Left renal pelvis (tissue), 4 donors: Measurements from ENCODE around the gene C5. TPM values are rescaled to one million over a fixed set of nuclear protein-coding genes. Genes with fewer than 3 reads are reported as not detected.

Experiments
- DNase-seq, 4 donors: peaks; one replicate each; pipeline ENCODE4 v3.0.0-alpha.2; 2013; ENCODE audit warnings: low read depth in 4 of 4, low spot score in 3 of 4
- polyA plus RNA-seq, 4 donors: library from polyadenylated mRNA; unstranded; fragments of 120-200 nt; gene quantifications; one replicate each; pipeline ENCODE4 v1.2.1, GENCODE V29; 2013; ENCODE audit not compliant: insufficient read length in 4 of 4

Gene C5
- polyA plus RNA-seq, 4 donors = 10.7 to 16.9 (median 15.1) TPM

DNA sequence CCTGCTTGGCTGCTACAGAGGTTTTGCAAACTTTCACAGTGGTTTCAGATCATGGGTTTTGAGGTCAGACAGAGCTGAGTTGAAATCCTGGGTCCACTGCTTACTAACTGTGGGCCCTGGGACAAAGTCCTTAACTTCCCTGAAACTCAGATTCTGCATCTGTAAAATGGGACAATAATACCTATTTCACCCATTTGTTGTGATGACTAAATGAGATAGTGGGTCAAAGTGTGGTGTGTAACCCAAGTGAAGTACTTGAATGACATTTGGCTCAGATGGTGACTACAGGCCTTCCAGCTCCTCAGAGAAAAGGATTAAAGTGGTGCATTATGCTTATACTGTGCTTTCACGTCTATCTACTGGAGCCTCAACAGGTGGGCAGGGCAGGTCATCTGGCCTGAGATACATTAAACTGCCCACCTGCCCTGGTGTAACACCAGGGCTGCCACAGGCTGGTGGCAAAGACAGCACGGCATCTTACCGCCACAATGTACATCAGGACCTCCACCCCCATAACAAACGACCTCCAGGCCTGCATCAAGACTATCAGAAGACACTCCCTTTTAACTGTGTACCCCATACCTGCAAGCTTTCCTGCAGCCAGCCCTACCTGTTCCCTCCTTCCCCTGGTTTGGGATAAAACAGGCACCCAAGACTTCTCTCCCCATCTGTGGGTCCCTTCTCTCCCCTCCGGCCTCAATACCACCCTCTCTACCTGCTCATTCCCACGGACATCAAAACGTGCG is 122.6 kb downstream of the C5 start:
- DNase-seq = no peak

DNA sequence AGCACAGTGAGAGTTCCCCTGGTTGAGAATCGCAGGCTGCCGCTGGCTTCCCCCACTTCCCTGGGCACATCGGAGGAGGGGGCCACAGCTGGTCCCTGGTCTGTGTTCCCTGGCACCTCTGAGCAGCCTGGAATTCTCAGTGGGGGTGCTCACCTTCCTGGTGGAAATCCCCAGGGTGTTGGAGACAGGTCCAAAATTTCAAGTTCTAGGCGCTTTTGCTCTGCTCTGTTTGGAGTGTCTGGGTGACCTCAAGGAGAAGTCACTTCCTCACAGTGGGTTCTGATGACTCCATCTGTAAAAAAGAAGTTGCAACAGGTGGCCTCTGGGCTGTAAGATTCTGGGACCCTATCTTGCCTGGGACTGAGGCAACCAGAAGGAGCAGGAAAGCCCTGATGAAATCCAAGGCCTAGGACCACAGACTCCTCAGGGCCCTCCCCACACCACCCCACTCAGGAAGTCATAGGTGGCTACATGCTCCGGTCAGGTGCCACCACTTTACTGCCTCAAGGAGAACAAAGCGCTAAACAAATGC is 123.6 kb downstream of the C5 start, which contains the start of gene TRAF1:
Gene TRAF1 (minus strand): TSS at position 400 of the 532 bp plus-strand sequence. CDS start 721 bp downstream, outside the sequence.
- no peak for DNase-seq

DNA sequence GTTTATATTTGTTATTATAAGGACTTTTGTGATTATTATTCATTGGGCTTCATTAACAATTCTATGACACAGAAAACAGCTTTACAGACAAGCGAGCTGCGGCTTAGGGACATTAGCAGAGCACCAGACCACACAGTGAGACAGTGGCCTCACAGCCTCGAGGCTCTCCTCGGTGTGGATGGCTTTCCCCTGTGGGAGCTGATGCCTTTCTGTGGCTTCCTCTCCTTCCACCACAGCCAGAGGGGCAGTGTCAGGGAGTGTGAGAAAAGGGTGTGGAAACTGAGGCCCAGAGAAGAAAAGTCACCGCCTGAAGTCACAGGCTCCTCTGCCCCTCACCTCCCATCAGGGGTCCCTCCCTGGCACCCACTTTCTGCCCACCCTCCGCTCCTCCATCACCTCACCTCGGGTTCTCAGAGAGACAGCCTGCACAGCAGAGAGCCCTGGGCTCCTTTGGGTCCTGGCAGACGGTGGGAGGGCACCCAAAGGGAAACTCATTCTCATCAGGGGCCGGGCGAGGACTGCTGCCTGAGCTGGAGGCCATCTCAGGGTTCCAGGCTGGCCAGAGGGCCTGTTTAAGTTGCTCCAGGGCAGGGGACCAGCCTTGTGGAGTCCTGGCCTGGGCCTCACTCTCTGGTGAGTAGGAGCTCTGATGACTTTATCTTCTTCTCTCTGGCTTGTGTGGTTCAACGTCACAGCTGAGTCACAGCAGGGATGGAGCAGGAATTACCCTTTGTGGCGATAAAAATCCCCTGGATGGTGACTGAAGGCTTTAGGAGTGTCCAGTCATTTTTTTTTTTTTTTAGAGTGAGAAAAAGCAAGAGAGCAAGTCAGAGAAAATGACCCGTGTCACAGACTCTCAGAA is 124.3 kb downstream of the C5 start:
- DNase-seq = no peak

DNA sequence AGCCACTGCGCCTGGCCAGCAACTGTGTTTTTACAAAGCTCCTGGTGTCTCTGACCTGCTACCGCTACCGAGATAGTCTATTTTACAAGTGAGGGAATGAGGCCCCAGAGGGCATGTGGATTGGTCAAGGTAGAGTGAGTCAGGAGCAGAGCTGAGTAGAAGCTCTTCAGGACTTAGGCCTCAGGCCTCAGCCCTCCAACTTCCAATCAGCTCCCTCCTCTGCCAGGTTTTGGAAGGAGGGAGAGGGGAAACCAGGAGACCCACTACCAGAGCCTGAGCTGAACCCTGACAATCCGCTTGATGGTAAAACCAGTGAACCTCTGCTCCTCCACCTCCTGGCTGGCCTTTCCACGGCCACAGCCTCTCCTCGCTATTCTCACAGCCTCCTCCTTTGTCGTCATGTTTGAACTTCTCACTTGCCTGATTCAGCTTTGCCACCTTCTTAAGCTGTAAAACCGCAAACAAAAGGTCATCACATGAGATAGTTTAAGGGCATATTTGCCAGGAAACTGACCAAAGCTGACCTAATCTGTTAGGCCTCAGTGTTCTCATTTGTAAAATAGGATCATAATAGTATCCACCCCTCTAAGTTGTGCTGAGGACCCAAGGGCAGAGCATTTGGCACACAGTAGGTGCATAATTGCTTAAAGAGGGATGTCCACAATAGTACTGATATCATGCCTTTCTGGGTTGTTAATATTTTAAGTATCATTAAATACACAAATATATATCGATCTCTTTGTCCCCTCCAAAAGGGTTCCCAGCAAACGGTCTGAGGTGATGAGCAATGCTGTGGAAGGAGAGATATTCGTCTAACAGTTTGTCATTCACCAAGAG is 125.2 kb downstream of the C5 start:
- DNase-seq = no peak

DNA sequence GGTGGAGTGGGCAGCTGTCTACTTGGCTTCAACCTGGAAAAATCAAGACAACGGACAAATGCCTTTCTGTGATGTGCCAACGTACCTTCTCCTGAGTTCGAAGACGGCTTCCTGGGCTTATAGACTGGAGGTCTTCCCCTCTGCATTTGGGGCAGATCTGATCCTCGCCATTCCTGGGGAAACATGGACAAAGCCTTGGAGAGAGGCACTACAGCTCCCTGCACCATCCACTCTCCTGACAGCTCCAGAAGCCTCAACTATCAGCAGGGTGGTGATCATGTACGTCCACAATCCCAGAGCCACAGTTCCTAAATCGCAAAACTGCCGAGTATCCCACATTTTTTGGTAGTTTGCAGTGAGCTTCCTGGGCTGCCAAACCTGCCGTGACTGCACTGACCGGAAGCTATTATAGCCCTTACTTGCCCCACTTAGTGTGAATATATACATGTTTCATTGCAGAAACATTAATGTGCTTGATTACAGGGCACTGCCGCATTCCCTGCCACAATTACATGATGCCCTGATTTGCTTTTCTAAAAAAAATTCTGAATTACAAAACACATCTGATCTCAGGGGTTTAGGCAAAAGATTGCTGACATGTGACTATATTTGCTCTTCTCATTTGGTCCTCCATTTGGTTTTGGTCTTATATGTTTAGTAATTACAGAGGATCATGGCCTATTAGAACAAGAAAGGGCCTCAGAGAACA is 126.3 kb downstream of the C5 start:
- no peak for DNase-seq

DNA sequence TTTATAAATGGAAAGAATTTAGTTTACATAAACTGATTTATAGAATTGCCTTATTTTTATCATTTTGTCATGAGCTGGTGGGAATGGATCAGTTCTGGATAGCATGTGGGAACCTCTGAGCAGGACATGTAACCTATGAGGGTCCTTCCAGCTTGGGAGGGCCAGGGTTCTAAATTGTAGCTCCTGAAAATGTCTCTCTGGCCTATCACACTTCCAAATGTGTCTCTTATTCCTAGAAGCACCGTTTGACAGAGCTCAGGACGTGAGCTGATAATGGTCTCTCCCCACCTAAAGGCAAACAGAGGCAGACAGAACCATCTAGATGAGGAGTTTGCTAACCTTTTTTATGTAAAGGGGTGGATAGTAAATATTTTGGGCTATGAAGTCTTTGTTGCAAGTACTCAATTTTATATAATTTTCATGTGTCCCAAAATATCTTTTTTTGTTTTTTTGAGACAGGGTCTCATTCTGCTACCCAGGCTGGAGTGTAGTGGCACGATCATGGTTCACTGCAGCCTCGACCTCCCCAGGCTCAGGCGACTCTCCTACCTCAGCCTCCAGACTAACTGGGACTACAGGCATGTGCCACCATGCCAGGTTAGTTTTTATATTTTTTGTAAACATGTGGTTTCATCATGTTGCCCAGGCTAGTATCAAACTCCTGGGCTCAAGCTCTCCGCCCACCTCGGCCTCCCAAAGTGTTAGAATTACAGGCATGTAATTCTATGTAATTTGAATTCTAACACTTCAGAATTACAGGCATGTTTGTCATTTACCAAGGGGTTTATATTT is 127.5 kb downstream of the C5 start:
- DNase-seq = no peak

DNA sequence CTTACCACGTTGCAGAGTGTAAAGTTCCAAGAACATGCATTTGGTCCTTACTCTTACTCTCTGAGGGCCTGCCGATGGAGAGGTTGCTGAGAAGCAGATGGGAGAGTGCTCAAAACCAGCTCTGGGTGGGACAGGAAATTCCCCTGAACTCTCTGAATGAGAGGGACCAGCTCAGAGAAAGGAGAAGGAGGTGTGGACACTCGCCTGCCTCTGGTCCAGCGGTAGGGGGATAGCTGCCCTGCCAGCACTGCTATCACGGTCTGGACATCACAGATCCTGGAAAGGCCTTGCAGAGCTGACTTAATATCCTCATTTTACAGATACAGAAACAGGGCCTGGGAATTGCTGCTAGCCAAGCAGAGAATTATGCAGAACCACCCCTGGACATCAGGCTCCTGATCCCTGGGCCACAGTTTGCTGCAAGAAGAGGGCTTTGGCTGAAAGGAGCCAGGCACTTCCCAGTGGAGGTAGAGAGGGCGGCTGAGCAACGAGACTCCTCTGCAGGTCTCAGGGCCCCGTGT is 128.4 kb downstream of the C5 start:
- DNase-seq = no peak

DNA sequence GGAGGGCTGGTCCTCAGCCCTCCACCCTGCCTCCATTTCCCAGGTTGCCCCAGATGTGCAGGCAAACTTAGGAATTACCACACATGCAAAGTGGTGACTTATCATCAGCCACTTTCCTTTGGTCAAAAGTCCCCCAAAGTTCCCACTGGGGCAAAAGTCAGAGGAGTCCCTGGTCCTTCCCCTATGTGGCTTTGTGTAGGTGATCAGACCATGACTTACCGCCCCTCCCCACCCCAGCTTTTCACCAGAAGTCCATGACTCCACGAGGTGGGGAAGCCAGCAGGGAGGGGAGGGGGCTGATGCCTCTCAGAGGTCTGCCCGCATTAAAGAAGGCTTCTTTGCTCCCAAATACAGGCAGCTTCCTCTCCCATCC is 129.3 kb downstream of the C5 start:
- DNase-seq = no peak

DNA sequence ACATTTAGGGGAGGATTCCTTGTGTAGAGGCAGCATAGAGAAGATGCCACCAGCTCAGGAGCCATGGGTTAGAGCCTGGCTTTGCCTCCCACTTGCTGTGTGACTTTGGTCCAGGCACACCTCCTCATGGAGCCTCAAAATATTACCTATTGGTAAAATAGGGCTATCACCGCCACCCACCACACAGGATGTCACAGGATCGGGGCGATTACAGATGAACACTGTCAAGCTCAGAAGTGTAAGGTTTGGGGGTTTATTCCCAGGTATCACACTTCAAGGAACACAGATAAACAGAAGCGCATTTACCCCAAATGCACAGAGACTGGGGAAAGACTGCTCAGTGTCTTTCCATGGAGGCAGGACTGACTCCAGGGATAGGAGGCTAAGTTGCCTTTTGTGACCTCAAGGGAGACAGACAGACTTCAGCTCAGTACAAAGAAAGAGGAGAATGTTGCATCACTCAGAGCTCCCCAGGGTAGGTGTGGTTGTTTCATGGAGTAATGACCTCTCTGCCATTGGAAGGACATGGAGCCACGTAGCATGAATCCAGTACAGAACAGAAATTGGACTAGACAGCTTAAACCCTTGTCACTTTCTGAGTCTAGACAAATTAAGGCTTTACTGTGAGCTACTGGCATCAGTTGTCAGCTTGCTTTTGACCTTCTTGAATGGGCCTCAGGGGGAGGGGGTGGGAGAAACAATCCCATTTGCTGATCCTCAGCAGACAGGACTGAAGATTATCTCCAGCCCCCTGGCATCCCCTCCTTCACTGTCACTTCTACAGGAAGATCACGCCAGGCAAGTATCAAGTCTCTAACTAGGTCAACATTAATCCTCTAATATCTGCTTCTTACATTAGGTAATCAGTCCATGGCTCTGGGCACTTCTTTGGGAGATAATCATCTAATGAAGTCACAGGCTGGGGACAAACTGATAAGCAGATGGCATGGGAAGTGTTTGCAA is 130.0 kb downstream of the C5 start:
- DNase-seq = no peak

DNA sequence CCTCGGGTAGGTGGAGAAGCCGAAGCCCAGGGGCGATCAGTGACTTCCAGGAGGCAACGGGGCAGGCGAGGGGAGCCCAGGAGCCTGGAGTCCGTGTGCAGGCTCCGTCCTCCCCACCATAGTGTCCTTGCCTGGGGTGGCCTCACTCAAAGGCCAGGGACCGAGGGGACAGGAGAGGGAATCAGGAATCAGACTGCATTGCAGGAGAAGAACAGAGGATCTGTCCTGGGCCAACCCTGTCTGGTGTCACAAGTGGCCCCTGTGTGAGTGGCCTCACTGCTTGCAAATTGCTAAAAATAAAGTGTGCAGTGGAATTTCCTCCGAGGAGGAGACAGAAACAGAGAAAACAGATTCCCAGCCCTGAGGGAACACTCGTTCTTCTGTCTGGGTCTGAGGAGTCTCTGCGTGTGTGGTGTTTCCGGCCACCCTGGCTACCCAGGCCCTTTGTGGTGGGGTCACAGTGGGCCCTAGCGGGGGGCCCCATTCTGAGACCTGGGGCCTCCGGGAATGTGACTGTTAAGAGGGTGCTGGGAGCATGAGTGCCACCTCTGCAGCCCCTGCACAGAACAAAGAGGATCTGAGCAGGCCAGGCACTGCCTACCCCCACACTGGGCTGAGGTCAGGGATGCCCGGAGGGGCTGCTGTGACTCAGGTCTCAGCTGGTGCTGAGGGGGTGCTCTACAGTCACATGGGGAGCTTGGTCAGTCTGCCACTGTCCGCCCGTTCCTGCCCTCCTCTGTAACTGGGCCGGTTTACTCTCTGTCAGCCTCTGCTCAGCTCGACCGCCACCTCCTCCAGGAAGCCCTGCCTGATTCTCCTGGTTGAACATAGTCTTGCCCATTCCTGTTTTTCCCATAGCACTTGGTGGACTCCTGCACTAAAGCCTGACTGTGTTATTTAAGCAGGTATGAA is 130.9 kb downstream of the C5 start:
- no peak for DNase-seq

DNA sequence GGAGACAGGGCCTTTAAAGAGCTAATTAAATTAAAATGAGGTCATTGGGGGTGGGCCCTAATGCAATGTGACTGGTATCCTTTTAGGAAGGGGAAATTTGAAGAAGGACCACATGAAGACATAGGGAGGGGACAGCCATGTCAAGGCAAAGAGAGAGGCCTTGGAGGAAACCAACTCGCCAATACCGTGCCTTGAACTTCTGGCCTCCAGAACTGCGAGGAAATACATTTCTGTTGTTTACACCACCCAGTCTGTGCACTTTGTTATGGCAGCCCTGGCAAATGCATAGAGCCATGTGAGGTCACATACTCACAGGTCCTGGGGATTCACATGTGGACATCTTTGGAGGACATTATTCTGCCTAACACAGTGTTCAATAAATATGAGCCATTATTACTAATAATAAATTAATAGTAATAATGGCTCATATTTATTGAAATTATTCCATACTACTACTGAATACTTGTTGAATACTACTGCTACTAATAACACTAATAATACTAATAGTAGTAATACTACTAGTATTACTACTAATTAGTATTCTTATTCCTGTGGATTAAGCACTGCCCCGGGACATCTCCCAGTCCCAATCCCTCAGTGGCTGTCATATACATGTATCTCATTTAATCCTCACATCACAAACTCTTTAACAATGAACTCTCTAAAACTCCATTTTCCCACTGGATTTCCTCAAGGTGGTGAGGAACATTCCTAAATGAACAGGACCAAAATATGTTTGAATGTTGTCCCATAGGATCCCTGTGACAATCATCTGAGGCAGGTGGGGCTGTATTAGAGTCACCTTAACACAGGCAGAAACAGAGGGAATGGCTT is 131.9 kb downstream of the C5 start:
- no peak for DNase-seq

DNA sequence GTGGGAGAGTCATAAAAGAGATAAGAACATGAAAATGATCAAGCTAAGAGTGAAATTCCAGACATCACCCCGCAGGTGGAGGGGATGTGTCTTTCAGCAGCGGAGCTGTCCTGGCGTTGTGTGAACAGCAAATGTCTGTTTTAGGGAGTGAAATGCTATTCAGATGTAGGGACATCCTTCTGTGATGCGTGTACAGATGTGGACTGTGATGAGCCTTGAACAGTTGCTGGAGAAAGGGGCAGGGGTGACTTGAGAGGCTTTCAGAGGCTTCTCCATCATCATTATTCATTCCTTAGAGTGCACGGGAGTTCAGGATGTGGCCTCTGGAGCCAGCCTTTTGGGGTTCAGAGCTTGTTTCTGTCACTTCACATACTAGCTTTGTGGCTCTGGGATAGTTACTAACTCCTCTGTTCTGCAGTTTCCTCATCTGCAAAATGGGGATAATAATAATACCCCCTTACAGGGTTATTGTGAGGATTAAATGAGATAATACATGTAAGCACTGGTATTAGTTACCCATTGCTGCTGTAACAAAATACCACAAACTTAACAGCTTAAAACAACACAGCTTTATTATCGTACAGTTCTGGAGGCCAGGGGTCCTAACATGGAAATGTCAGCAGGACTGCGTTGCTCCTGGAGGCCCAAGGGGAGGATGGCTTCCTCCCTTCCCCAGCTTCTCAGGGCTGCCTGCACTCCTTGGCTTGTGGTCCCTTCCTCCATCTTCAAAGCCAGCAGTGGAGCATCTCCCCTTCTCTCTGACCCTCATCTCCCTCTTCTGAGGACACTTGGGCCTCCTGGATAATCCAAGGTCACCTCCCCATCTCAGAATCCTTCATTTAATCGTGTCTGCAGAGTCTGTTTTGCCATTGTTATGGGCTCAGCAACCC is 132.8 kb downstream of the C5 start:
- no peak for DNase-seq

DNA sequence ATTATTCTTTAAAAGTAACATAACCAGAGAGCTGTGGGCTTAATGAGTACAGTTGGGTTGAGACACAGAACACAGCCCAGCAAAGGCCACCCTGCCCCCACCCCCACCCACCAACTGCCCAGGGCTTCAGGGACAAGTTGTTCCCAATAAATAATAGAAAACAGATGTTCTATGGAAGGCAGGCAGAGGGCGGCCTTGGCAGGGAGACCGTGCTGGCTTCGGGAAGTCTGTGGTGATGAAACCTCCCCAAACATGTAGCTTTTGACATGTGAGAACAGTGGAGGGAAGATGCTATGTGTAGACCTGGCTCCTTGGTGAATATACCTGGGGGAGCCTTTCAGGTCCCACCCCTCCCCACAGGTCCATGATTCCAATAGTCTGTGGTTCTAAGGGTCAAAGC is 133.5 kb downstream of the C5 start:
- DNase-seq = no peak

DNA sequence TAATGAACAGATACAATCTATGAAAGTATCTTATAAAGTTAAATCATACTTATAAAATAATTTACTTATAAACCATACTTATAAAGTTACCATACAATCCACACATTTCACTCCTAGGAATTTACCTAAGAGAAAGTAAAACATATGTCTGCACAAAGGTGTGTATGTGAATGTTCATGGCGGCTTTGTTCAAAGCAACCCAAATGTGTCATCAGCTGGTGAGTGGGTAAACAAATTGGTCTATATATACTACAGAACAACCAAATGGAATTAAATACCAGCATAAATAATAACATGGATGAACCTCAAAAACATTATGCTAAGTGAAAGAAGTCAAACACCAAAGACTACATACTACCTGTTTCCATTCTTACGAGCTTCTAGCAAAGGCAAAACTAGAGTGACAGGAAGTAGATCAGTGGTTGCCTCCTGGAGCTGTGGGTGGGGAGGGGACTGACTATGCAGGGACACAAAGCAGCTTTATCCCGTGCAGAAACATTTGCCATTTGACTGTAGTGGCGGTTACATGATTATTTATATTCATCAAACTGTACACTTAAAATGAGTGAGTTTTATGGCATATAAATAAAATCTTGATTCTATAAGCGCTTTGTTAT is 134.1 kb downstream of the C5 start:
- no peak for DNase-seq

DNA sequence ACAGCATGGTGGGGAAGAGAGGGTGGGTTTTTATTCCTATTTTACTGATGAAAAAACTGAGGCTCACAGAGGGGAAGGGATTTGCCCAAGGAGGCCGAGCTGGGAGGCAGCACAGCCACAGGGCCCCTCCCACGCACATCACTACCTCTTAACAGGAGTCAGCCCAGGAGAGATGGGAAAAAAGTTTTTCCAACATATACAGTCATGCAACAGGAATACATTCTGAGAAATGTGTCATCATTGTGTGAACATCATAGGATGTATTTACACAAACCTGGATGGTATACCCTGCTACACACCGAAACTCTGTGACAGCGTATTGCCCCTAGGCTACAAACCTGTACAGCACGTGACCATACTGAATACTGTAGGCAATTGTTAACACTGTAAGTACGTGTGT is 135.1 kb downstream of the C5 start:
- no peak for DNase-seq
